ENCODE measurements around the gene ATL2.

GRCh38 chr2:38266382-38267061 lies 110.6 kb downstream of the ATL2 start:
- no peak for TF ChIP-seq TARDBP (IDR thresholded peaks at IDR 0.05)
- TF ChIP-seq SP1 (IDR thresholded peaks at IDR 0.05): no peak
- no peak for TF ChIP-seq HDGF (IDR thresholded peaks at IDR 0.05; ENCODE audit: borderline replicate concordance)
- no peak for TF ChIP-seq NFRKB (IDR thresholded peaks at IDR 0.05)
- no peak for TF ChIP-seq SUZ12 (IDR thresholded peaks at IDR 0.05)
- no peak for TF ChIP-seq FOXM1 (IDR thresholded peaks at IDR 0.05; ENCODE audit: borderline replicate concordance)

Data from HEK293T (cell line).